GM12874 (cell line): Measurements from ENCODE around the gene IRF2BPL.

ENCODE experiments used
- TF ChIP-seq, protein P1 (sequence below): IDR thresholded peaks from 2 replicates; pipeline ENCODE4 v1.5.1; 2011; ENCODE audit warnings: low read depth, mild to moderate bottlenecking, control low read depth, low read length, moderate library complexity; ENCODE audit not compliant: insufficient read depth

IRF2BPL gene

DNA sequence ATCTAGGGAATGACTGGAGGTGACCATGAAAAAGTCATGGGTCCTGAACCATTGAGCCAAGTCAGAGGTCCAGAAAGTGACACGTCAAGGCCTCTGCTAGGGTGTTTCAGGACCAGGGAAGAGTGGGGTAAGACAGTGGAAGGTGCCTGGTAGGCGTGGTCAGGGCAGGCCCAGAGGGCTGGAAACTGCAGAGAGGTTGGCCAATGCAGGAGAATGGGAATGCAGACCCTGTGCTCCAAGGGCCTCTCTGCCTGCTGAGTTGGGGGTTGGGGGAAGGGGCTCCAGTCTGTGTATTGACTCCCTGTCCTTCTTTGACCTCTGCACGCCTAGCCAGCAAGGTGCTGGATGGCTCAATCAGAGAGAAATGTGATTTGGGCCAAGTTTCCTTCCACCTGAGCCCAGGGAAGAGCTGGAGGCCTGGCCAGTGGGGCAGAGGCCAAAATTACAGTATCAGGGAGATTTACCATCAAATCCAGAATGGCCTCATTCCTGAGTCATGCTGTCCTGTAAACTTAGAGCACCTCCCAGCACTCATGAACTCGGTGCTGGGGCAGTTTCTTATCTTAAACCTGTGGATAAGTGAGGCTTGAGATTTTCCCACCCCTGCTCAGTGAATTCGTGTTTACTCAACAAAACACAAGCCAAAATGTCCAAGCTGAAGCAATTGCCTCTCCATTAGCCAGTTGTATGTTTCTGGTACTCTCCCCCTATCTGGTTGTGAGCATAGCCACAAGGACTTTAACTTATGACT is 24.4 kb downstream of the IRF2BPL start:
- TF ChIP-seq, protein P1, sequence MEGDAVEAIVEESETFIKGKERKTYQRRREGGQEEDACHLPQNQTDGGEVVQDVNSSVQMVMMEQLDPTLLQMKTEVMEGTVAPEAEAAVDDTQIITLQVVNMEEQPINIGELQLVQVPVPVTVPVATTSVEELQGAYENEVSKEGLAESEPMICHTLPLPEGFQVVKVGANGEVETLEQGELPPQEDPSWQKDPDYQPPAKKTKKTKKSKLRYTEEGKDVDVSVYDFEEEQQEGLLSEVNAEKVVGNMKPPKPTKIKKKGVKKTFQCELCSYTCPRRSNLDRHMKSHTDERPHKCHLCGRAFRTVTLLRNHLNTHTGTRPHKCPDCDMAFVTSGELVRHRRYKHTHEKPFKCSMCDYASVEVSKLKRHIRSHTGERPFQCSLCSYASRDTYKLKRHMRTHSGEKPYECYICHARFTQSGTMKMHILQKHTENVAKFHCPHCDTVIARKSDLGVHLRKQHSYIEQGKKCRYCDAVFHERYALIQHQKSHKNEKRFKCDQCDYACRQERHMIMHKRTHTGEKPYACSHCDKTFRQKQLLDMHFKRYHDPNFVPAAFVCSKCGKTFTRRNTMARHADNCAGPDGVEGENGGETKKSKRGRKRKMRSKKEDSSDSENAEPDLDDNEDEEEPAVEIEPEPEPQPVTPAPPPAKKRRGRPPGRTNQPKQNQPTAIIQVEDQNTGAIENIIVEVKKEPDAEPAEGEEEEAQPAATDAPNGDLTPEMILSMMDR, result no peak

DNA sequence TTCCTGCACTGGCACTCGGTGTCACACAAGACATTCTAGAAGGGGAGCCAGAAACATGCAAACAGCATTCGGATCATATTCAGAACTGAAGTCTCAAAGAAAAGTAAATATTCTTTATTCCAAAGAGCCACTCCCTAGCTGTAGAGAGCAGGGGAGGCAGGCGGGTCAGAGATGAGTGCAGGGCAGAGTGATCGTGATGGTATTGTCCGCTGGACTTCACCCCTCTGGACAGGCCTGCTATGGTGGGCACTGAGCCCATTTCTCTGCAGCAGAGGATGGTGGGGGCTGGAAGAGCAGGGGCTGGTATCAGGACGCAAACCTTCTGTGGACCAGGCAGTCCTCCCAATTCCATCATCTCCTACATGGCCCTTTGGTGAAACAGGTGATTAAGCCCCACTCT is 25.6 kb downstream of the IRF2BPL start:
- TF ChIP-seq, protein P1, result no peak

DNA sequence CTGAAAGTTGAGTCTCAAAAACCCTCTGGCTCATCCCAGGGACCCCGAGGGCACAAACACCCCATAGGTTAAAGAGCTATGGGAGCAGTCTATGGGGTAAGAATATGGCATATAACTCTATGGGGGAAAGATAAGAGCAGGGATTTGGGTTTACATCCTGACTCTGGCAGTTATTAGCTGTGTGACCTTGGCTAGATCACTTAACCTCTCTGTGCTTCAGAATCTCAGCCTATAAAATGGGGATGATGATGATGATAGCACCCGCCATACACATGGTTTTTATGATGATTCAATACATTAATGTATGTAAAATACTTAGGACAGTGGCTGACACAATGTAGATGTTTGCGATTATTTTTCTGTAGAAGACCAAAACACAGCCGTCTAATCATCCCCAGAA is 26.2 kb downstream of the IRF2BPL start:
- TF ChIP-seq, protein P1, result no peak

DNA sequence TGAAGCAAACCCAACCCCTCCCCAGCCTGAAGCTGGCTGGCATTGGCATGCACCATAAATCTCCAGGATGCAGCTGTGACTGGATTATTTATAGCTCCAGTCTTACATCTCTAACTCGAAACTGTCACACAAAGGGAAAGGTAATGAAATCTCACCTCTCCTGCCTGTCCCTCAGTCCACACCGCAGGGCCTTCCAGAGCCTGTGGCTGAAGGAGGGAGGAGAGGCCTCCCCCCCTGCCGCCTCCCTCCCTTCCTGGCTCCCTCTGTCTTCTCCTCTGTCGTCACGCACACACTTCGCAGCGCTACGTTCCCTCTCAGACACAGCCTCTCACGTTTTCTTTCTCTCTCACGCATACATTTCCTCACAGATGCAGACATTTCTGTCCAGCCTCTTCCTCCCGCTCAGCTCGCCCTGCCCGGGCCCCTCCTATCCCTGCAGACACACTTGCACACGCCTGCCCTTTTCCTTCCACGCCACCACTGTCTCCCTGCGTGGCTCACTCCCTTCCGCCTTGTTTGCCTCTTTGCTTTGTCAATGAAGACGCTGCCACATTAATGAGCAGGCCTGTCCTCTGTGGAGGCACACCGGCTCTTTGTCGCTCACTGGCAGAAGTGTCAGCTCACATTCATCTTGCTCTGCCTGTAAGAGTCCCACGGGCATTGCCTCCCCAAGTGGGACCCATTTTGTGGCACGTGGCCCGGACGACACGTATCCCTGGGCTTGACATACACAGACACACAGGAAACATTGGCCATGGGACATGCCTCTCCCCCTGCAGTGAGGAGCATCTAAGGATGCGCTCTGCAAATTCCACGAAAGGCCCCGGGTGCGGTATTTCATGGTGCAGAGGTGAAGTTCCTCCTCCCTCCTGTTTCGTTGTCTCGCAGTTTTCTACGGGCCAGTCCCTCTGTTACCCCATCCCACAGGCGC is 27.9 kb downstream of the IRF2BPL start:
- TF ChIP-seq, protein P1, result no peak

DNA sequence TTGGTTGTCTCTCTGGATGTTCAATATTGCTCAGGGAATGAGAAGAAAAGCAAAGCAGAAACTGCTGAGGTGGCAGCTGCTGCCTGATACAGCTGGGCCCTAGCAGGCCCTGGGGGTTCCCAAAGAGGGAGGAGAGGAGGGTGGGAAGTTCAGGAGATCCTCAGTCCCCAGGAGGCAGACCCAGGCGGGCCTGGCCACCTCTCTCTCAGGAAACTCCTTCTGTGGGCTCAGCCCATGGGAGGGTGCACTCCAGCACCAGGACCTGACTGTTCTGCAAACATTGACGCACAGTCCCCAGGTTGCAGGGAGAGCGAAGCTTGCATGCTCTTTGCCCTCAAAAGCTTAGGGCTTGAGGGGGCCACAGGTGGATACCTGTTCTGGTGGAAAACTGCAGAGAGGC is 29.6 kb downstream of the IRF2BPL start:
- TF ChIP-seq, protein P1, result no peak

DNA sequence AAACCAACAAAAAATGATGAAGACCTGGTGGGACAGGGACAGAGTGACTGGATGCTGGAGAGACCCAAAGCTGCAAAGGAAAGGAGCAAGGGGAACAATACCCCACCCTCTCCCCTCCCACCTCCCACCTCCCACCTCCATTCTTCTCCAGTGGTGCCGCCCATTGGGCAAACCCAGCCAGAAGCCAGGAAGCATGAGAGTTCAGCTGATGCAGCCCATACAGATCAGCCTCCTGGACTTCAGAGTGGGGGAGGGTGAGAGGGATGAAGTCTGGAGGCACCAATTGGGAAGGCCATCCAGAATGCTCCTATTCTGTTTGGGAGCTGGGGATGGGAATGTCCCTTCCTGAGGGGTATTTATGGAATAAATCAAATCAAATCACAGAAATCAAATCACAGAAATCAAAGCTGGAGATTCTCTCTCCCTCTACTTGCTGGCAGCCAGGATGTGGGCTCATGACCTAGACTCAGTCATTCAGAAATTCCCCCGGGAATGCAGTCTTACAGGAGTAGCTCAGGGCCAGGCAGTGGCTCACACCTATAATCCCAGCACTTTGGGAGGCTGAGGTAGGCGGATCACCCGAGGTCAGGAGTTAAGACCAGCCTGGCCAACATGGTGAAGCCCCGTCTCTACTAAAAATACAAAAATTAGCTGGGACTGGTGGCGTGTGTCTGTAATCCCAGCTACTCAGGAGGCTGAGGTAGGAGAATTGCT is 31.1 kb downstream of the IRF2BPL start:
- TF ChIP-seq, protein P1, result no peak
